Measurements from ENCODE around the gene ACOXL.

The ACOXL gene

GRCh38 chr2:110799376-110799775 is 67.0 kb downstream of the ACOXL start:
- DNase-seq = no peak

GRCh38 chr2:110800611-110801402 is 68.4 kb downstream of the ACOXL start:
- DNase-seq = no peak

- DNase-seq = no peak
Measured at GRCh38 chr2:110802208-110802932, 70.0 kb downstream of the ACOXL start.

- no peak for DNase-seq
Measured at GRCh38 chr2:110804433-110804832, 72.1 kb downstream of the ACOXL start.

- DNase-seq = no peak
Measured at GRCh38 chr2:110804915-110805314, 72.5 kb downstream of the ACOXL start.

GRCh38 chr2:110805894-110806452 is 73.6 kb downstream of the ACOXL start:
- no peak for DNase-seq

- peak; percentile 49 for DNase-seq
Measured at GRCh38 chr2:110807522-110807921, 75.1 kb downstream of the ACOXL start.

GRCh38 chr2:110810404-110810803 is 78.0 kb downstream of the ACOXL start:
- DNase-seq = no peak

- no peak for DNase-seq
Measured at GRCh38 chr2:110812726-110813645, 80.6 kb downstream of the ACOXL start.

GRCh38 chr2:110813896-110814295 is 81.5 kb downstream of the ACOXL start:
- DNase-seq = no peak

- no peak for DNase-seq
Measured at GRCh38 chr2:110815938-110816337, 83.6 kb downstream of the ACOXL start.

- no peak for DNase-seq
Measured at GRCh38 chr2:110816404-110817365, 84.3 kb downstream of the ACOXL start.

GRCh38 chr2:110818767-110819481 is 86.6 kb downstream of the ACOXL start:
- DNase-seq = no peak

GRCh38 chr2:110819711-110820110 is 87.3 kb downstream of the ACOXL start:
- no peak for DNase-seq

- no peak for DNase-seq
Measured at GRCh38 chr2:110820128-110820527, 87.8 kb downstream of the ACOXL start.

GRCh38 chr2:110823165-110823564 is 90.8 kb downstream of the ACOXL start:
- no peak for DNase-seq

- DNase-seq = no peak
Measured at GRCh38 chr2:110827511-110827910, 95.1 kb downstream of the ACOXL start.

- no peak for DNase-seq
Measured at GRCh38 chr2:110828330-110828729, 96.0 kb downstream of the ACOXL start.

- DNase-seq = no peak
Measured at GRCh38 chr2:110829413-110830146, 97.2 kb downstream of the ACOXL start.

GRCh38 chr2:110832740-110833139 is 100.4 kb downstream of the ACOXL start:
- DNase-seq = no peak
